HUDEP-2 (cell line): ENCODE results near the gene TENT4A.

Source experiments
- DNase-seq, 76 experiments: peaks; one replicate each; lab custom pipeline; 2025; ENCODE audit not compliant: unreplicated experiment in 76 of 76; lab: John Stamatoyannopoulos, UW

TENT4A gene

GRCh38 chr5:6790346-6790865 lies 77.2 kb downstream of the TENT4A start:
- no peak for DNase-seq

DNA sequence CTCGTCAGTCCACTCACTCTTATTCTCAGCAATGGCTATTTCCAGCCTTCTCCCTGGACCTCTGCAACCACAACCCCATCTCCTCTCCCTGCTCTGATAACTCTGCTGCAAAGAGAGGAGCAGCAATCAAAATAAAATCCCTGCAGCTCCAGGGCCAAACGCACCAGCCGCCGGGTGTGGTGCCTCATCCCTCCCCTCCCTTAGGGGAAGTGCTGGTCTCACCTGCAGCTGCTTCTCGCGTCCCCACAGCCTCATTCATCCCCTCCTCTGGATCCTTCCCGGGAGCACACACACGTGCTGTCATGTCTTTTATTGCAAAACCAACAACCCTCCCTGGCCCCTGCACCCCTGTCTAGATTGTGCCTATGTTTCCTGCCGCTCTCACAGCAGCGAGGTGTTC lies 77.8 kb downstream of the TENT4A start:
- DNase-seq, result no peak

DNA sequence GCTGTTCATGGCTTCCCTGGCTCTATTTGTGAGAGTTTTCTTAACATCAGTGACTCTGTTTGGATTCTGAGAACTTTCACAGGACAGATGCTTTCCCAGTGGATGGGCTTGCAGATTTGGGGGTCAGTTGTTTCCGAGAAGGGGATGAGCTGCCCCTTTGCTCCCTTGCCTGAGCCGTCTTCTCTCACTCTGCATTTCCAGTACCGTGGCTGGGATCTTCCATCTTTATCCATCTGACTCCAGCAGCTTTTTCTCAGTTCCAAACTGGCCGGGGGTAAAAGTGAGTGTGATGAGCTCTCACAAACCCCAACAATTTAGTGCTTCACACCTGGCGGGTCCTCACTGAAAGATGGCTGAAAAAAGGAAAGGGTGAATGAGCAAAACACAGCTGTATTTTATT lies 79.1 kb downstream of the TENT4A start:
- no peak for DNase-seq

DNA sequence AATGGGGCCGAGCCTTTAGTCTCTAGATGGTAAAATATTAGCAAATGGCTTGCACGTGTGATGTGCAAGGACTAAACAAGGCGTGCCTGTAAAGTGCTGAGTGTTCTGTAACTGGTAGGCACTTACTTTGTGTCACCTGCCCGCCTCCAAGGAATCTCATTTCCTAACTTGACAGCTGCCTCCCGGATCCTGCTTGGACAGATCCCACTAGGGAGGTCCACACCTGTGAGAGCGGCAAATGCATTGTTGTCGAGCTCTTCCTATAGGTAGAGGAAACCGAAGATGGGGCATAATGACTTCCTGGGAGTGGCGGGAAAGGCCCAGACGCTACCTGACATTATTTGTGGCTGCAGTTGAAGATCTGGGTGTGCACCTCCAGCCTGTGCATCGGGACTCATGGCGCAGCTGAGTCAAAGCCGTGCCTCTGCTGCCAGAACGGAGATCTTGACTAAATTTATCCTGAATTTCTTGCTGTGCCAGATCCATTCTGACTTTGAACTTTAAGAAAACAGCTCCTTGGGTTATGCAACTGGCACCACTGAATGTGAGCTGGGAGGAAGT lies 79.8 kb downstream of the TENT4A start:
- no peak for DNase-seq

- no peak for DNase-seq
Measured at GRCh38 chr5:6801236-6801635, 88.0 kb downstream of the TENT4A start.

DNA sequence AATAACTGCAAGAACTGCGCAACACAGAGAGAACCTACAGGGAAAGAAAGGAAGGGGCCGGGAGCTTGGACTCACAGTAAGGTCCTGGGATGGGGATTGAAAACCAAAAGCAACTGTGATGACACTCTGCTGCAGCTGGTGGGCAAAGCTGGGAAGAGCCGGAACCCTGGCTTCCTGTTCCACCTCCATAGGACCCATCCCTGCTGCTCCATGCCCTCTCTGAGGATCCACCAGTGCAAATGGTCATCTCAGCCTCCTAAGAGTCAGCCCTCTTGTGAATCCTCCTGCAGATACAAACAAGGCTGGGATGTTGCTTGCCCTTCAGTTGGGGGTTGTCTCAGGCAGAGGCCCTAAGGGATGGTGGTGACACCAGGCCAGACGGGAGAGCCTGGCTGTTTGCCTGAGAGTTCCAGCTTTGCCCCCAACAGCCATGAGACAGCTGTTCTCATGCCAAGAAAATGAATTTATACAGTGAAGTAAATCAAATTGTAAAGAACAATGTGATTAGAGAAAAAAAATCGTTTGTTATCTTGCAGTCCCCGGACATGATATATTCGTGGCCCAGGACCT lies 90.8 kb downstream of the TENT4A start:
- DNase-seq, result no peak

- no peak for DNase-seq
Measured at GRCh38 chr5:6804766-6805501, 91.7 kb downstream of the TENT4A start.

DNA sequence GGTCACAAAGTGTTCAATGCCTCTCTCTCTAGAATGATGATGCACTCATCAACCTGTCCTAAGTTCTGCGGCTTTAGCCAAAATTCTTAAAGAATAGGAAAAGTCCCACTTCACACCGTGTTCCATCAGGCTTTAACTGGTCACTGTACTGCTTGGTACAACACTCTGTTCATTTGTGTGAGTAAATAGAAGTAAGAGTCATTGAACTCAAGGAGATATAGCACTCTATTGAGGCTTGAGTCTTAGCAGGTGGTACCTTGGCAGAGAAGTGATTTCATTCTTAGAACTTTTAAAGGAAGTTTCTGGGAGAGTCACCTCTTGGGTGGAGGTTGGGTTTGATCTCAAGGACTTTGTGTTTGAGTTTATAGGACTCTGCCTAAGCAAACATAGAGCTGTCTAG lies 92.6 kb downstream of the TENT4A start:
- no peak for DNase-seq
